ENCODE data around the gene PITRM1. TPM values are rescaled to one million over a fixed set of nuclear protein-coding genes. Genes with fewer than 3 reads are reported as not detected.

The PITRM1 gene
- total RNA-seq, 1 donor from 2014 or later, result 80.4 TPM

DNA sequence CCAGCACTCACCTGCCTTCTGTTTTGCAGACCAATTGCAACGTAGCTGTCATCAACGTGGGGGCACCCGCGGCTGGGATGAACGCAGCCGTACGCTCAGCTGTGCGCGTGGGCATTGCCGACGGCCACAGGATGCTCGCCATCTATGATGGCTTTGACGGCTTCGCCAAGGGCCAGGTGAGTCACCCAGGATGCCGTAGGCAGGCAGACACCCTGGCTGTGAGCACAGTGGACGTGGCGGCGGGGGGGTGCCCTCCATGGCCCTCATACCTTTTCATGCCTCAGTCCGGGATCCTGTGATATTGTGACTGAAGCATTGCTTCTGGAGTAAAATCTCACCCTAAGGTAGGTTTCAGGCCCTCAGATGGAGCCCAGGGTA lies 59.2 kb downstream of the PITRM1 start:
- no peaks in the 10 kb centered on the region for H3K9me3 ChIP-seq (ENCODE audit: insufficient read depth, low read depth, low read length)
- no peak overlapping the region for H3K9ac ChIP-seq (ENCODE audit: low read length)
- H3K4me3 ChIP-seq (ENCODE audit: insufficient read depth, low read depth, low read length), result no peak overlapping the region
- Mint-ChIP-seq H3K36me3 (ENCODE audit: low read depth, unreplicated experiment) (peaks cover 45% of the 10 kb centered on the region), H3K4me3 (ENCODE audit: unreplicated experiment) (no peak overlapping the region), H3K27me3 (ENCODE audit: low read depth, unreplicated experiment) (no peaks in the 10 kb centered on the region), H3K27ac (ENCODE audit: unreplicated experiment) (no peak overlapping the region), H3K4me1 (ENCODE audit: low read depth, unreplicated experiment) (peaks cover 3% of the 10 kb centered on the region), H3K9me3 (ENCODE audit: unreplicated experiment) (no peaks in the 10 kb centered on the region)
- peaks cover 24% of the 10 kb centered on the region for H3K79me2 ChIP-seq (ENCODE audit: insufficient read depth, low read length)
- FAIRE-seq (no peak), DNase-seq (ENCODE audit: low read depth) (no peak)
- peaks cover 65% of the 10 kb centered on the region for H3K36me3 ChIP-seq (ENCODE audit: insufficient read depth, low read length)
- H3K4me1 ChIP-seq (ENCODE audit: insufficient read depth, low read length), result peaks cover 5% of the 10 kb centered on the region
- no peak overlapping the region for H2AFZ ChIP-seq (ENCODE audit: low read depth, low read length)
- TF ChIP-seq, protein P1, sequence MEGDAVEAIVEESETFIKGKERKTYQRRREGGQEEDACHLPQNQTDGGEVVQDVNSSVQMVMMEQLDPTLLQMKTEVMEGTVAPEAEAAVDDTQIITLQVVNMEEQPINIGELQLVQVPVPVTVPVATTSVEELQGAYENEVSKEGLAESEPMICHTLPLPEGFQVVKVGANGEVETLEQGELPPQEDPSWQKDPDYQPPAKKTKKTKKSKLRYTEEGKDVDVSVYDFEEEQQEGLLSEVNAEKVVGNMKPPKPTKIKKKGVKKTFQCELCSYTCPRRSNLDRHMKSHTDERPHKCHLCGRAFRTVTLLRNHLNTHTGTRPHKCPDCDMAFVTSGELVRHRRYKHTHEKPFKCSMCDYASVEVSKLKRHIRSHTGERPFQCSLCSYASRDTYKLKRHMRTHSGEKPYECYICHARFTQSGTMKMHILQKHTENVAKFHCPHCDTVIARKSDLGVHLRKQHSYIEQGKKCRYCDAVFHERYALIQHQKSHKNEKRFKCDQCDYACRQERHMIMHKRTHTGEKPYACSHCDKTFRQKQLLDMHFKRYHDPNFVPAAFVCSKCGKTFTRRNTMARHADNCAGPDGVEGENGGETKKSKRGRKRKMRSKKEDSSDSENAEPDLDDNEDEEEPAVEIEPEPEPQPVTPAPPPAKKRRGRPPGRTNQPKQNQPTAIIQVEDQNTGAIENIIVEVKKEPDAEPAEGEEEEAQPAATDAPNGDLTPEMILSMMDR (IDR thresholded peaks at IDR 0.05; ENCODE audit: insufficient read depth, low read depth, low read length), result no peak
- no peak for TF ChIP-seq EZH2 (IDR thresholded peaks at IDR 0.05; ENCODE audit: insufficient read depth, low read length)
- peaks cover 17% of the 10 kb centered on the region for H4K20me1 ChIP-seq (ENCODE audit: insufficient read depth, low read length)
- H3K27ac ChIP-seq (ENCODE audit: low read depth, low read length), result no peak overlapping the region
- H3K27me3 ChIP-seq (ENCODE audit: insufficient read depth, low read length), result no peaks in the 10 kb centered on the region
- no peak overlapping the region for H3K4me2 ChIP-seq (ENCODE audit: low read length)

DNA sequence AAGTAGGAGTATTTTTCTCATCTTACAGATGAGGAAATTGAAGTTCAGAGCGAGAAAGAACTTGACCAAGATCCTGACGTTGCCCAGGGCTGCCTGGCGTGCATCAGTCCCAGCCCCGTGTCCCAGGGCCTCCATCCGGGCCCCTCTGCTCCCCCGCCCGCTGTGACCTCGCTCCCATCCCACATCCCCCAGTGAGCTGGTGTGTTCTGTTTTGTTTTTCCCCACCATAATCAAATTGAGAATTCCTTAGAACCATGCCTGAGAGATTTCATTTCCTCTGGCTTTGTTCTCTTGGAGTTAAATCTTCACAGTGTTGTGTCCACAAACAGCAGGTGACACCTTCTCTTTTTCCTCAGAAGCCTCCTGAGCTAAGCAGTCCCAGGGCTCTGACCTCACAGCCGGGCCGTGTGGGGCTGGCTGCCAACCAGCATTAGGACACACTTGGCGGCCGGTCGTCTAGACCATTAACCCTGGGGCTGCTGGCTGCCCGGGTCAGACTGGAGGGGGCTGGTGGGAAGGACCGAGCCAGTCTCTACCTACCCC lies 60.9 kb downstream of the PITRM1 start:
- H3K27me3 ChIP-seq (ENCODE audit: insufficient read depth, low read length), result no peaks in the 10 kb centered on the region

More for the DNA sequence above, 60.9 kb downstream of the PITRM1 start:
- Histone ChIP-seq H3K4me1 (ENCODE audit: insufficient read depth, low read length) (peaks cover 17% of the 10 kb centered on the region), H3K4me3 (ENCODE audit: insufficient read depth, low read depth, low read length) (no peak overlapping the region), H4K20me1 (ENCODE audit: insufficient read depth, low read length) (peaks cover 17% of the 10 kb centered on the region), H3K36me3 (ENCODE audit: insufficient read depth, low read length) (peaks cover 52% of the 10 kb centered on the region), H2AFZ (ENCODE audit: low read depth, low read length) (no peak overlapping the region), H3K9ac (ENCODE audit: low read length) (no peak overlapping the region), H3K79me2 (ENCODE audit: insufficient read depth, low read length) (peaks cover 24% of the 10 kb centered on the region), H3K27ac (ENCODE audit: low read depth, low read length) (peak overlapping the region; percentile 18), H3K4me2 (ENCODE audit: low read length) (no peak overlapping the region), H3K9me3 (ENCODE audit: insufficient read depth, low read depth, low read length) (no peaks in the 10 kb centered on the region)
- no peak for DNase-seq (ENCODE audit: low read depth)
- Mint-ChIP-seq H3K27ac (ENCODE audit: unreplicated experiment) (peak overlapping the region; percentile 58), H3K4me1 (ENCODE audit: low read depth, unreplicated experiment) (peaks cover 3% of the 10 kb centered on the region), H3K27me3 (ENCODE audit: low read depth, unreplicated experiment) (no peaks in the 10 kb centered on the region), H3K4me3 (ENCODE audit: unreplicated experiment) (no peak overlapping the region), H3K36me3 (ENCODE audit: low read depth, unreplicated experiment) (peaks cover 44% of the 10 kb centered on the region), H3K9me3 (ENCODE audit: unreplicated experiment) (no peaks in the 10 kb centered on the region)
- TF ChIP-seq, protein P1 (IDR thresholded peaks at IDR 0.05; ENCODE audit: insufficient read depth, low read depth, low read length), result no peak
- no peak for TF ChIP-seq EZH2 (IDR thresholded peaks at IDR 0.05; ENCODE audit: insufficient read depth, low read length)
- FAIRE-seq, result no peak

Measured in astrocyte (in vitro differentiated cells and primary cell).